ENCODE measurements around the gene ATP6V0A1. TPM values are rescaled to one million over a fixed set of nuclear protein-coding genes. Genes with fewer than 3 reads are reported as not detected.

Gene ATP6V0A1
- total and polyA plus RNA-seq, 8 donors, result 13.1 to 435 (median 80.2) TPM

- no peaks in the 10 kb centered on the region for H3K9me3 ChIP-seq
- H3K36me3 ChIP-seq, result peaks cover 5 to 45% (median 40%) of the 10 kb centered on the region in 4 donors
- intact Hi-C loops (cut with DNase I; ENCODE audit: low total_unique reads), result no loop called here
- no peak for DNase-seq
- no peaks in the 10 kb centered on the region for H3K27me3 ChIP-seq
- H3K27ac ChIP-seq, result peak overlapping the region in 4 of 5 donors; percentile 95 to 97 (median 96)
- peak overlapping the region; percentile 62 to 76 (median 70) for H3K4me3 ChIP-seq
- peaks cover 21 to 81% (median 52%) of the 10 kb centered on the region in 4 donors for H3K4me1 ChIP-seq
- no peak for TF ChIP-seq EP300 (IDR thresholded peaks at IDR 0.05)
- no peak for TF ChIP-seq POLR2A (IDR thresholded peaks at IDR 0.05)
- TF ChIP-seq CTCF (IDR thresholded peaks at IDR 0.05), result no peak
- no peak for TF ChIP-seq POLR2AphosphoS5 (IDR thresholded peaks at IDR 0.05)
- WGBS, 5 donors, result 68 to 94% (median 79%) methylated on average over 1 of the region's 1 CpG
Observed at GRCh38 chr17:42460371-42460770, 1.7 kb downstream of the ATP6V0A1 start.

GRCh38 chr17:42463976-42464400 lies 5.3 kb downstream of the ATP6V0A1 start:
- H3K9me3 ChIP-seq, result no peaks in the 10 kb centered on the region
- H3K4me3 ChIP-seq, result no peak overlapping the region
- TF ChIP-seq CTCF (IDR thresholded peaks at IDR 0.05) (no peak), EP300 (IDR thresholded peaks at IDR 0.05) (no peak), POLR2AphosphoS5 (IDR thresholded peaks at IDR 0.05) (no peak), POLR2A (IDR thresholded peaks at IDR 0.05) (no peak)
- 48 to 60% (median 51%) methylated on average over 4 of the region's 4 CpGs for WGBS, 5 donors
- peaks cover 8 to 71% (median 46%) of the 10 kb centered on the region in 4 donors for H3K4me1 ChIP-seq
- H3K36me3 ChIP-seq, result peaks cover 15 to 81% (median 76%) of the 10 kb centered on the region in 4 donors
- peak in 1 of 2 donors; percentile 37 for DNase-seq
- intact Hi-C loops (cut with DNase I; ENCODE audit: low total_unique reads), result no loop called here
- no peaks in the 10 kb centered on the region for H3K27me3 ChIP-seq
- no peak overlapping the region for H3K27ac ChIP-seq

- TF ChIP-seq CTCF (IDR thresholded peaks at IDR 0.05) (no peak), POLR2AphosphoS5 (IDR thresholded peaks at IDR 0.05) (no peak), POLR2A (IDR thresholded peaks at IDR 0.05) (no peak), EP300 (IDR thresholded peaks at IDR 0.05) (no peak)
- Histone ChIP-seq H3K4me1 (peaks cover 0 to 50% (median 20%) of the 10 kb centered on the region in 4 donors), H3K36me3 (peaks cover 34 to 98% (median 95%) of the 10 kb centered on the region in 4 donors), H3K27ac (no peak overlapping the region), H3K27me3 (no peaks in the 10 kb centered on the region), H3K4me3 (no peak overlapping the region), H3K9me3 (no peaks in the 10 kb centered on the region)
- 23 to 47% (median 28%) methylated on average over 5 of the region's 5 CpGs for WGBS, 5 donors
- peak in 1 of 2 donors; percentile 53 for DNase-seq
- intact Hi-C loops (cut with DNase I; ENCODE audit: low total_unique reads), result no loop called here
Observed at GRCh38 chr17:42467889-42468288, 9.2 kb downstream of the ATP6V0A1 start.

- Histone ChIP-seq H3K4me3 (no peak overlapping the region), H3K4me1 (peaks cover 11 to 55% (median 23%) of the 10 kb centered on the region in 4 donors), H3K27ac (peak overlapping the region in 4 of 5 donors; percentile 19 to 68 (median 50)), H3K36me3 (peaks cover 33 to 90% (median 85%) of the 10 kb centered on the region in 4 donors), H3K27me3 (no peaks in the 10 kb centered on the region), H3K9me3 (no peaks in the 10 kb centered on the region)
- no peak for TF ChIP-seq POLR2AphosphoS5 (IDR thresholded peaks at IDR 0.05)
- TF ChIP-seq POLR2A (IDR thresholded peaks at IDR 0.05), result no peak
- TF ChIP-seq CTCF (IDR thresholded peaks at IDR 0.05), result no peak
- TF ChIP-seq EP300 (IDR thresholded peaks at IDR 0.05), result no peak
- DNase-seq, result peak in 1 of 2 donors; percentile 53
- 67 to 79% (median 71%) methylated on average over 8 of the region's 8 CpGs for WGBS, 5 donors
- intact Hi-C loops (cut with DNase I; ENCODE audit: low total_unique reads), result no loop called here
Observed at GRCh38 chr17:42472709-42473521, 14.2 kb downstream of the ATP6V0A1 start.
